G401 (cell line): Measurements from ENCODE around the gene STK16. TPM values are rescaled to one million over a fixed set of nuclear protein-coding genes. Genes with fewer than 3 reads are reported as not detected.
A peak's percentile ranks its signal among the peaks of the same experiment; 100 is the strongest.
"Not testable (repeated sequence)": the region's sequence is repeated elsewhere in the genome, so short reads cannot be mapped to it uniquely, and the experiment has no call there.

Experiments used
- DNase-seq: peaks from one replicate; pipeline ENCODE4 v3.0.0-alpha.2; 2015; ENCODE audit warnings: low spot score
- in situ Hi-C: cut with HindIII; loops from 2 replicates; pipeline ENCODE4 v1.10.0; 2016; ENCODE audit warnings: low sequenced_read_pairs, mixed read lengths
- total RNA-seq: library from RNA; depleted of rRNA; stranded (reverse); fragments of >200 nt; shearing (Covaris generic); gene quantifications from 2 replicates; pipeline ENCODE4 v1.2.3, GENCODE V29; 2014

Gene STK16
- total RNA-seq, 1 experiment from 2014 or later = 26.4 TPM

GRCh38 chr2:219230059-219230540 is 15.2 kb upstream of the STK16 start:
- DNase-seq = no peak
- in situ Hi-C loops = no loop called here

DNA sequence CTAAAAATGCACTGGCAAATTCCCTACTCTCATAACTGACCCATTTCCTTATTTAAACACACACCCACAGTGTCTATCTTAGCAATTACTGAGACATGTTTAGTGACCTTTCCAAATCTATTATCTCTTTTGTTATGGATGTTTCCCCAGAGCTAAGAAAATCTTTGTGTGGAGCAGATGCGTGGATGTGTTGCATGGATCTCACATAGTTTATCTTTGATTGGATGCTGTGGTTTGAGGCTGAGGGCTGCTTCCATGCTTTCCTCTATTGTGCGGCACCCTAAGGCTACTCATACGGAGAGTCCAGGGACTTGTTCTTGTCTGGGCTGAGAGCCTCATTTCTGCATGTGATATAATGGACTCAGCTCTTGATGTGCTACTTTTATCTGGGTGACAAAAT is 10.9 kb upstream of the STK16 start:
- in situ Hi-C loops = no loop called here
- no peak for DNase-seq

DNA sequence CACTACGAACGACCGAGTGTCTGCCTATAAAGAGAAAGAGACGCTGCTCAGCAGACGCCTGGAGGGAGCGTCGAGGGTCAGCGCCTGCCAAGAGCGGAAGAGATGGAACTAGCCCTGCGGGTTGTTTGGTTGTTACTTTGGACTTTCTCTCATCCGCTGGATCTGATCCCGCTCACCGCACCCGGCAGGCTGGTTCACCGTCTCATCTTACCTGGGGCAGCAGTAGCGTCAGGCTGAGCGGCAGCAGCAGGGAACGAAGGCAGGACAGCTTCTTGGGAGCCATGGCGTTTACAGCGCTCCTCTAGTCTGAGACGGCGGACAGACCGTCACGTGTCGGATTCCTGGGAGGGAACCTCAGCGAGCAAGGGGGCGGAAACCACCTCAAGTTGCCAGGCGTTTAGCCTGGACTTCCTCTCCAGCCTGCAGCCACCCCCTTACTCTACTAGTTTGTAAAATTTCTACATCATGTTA is 2.0 kb upstream of the STK16 start:
- in situ Hi-C loops = no loop called here

DNA sequence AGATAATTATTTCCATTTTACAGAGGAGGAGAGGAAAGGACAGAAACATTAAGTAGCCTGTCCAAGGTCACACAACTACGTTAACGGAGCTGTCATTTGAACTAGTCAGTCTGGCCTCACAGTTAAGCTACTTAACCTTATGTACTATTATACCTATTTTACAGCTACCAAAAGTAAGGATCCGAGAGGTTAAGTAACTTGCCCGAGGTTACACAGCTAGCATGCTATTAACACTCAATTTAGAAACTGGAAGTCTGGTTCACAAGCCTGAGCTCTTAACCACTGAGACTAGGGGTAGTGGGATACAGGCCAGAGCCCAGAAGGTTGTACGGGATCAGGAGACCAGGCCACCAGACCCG is 511 bp upstream of the STK16 start:
- DNase-seq = no peak
- in situ Hi-C loops = no loop called here

More for the DNA sequence above, 2.0 kb upstream of the STK16 start:
- DNase-seq = no peak

GRCh38 chr2:219245899-219246230 is 586 bp downstream of the STK16 start:
- no peak for DNase-seq
- in situ Hi-C loops = no loop called here

DNA sequence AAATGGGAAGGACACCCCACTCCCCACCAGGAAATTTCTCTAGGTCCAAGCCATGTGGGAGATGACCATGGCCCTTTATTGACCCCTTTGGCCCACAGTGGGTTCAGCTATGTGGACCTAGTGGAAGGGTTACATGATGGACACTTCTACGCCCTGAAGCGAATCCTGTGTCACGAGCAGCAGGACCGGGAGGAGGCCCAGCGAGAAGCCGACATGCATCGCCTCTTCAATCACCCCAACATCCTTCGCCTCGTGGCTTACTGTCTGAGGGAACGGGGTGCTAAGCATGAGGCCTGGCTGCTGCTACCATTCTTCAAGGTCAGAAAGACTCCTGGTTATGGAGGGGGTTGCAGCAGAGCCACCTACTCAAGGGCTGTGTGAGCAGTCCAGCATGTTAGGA is 1.3 kb downstream of the STK16 start:
- DNase-seq = no peak
- in situ Hi-C loops = no loop called here

DNA sequence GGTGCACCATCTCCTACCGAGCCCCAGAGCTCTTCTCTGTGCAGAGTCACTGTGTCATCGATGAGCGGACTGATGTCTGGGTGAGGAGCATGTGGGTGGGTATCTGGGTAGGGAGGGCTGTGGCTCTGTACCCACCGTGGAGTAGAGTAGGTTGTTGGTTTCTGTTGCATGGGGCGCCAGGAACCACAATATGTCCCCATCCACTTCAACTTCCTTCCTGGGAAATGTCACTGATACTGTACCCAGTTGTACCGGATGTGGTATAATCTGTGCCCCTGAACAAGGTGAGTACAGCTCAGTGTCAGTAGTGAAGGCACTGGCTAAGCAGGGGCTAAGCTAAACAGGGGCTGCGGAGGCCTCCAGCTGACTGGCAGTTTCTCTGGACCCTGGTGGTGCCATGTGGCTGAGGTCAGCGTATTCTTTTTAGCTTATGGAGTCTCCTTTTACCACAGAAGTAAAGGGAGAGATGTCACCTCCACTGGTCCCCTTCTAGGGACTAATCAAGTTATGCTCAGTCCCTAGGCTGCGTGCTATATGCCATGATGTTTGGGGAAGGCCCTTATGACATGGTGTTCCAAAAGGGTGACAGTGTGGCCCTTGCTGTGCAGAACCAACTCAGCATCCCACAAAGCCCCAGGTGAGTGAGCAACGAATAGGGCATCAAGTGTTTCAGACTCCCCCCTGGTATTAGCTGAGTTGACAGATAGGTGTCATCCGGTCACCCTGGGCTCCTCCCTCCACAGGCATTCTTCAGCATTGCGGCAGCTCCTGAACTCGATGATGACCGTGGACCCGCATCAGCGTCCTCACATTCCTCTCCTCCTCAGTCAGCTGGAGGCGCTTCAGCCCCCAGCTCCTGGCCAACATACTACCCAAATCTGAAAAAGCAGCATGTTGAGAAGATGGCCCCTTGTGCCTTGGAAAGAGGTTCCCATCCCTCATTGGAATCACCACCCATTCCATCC is 2.7 kb downstream of the STK16 start:
- in situ Hi-C loops = no loop called here
- no peak for DNase-seq

GRCh38 chr2:219248845-219249202 is 3.5 kb downstream of the STK16 start:
- DNase-seq = no peak
- in situ Hi-C loops = no loop called here

GRCh38 chr2:219249203-219249980 is 4.1 kb downstream of the STK16 start:
- DNase-seq = peak; percentile 33
- in situ Hi-C loops = no loop called here

DNA sequence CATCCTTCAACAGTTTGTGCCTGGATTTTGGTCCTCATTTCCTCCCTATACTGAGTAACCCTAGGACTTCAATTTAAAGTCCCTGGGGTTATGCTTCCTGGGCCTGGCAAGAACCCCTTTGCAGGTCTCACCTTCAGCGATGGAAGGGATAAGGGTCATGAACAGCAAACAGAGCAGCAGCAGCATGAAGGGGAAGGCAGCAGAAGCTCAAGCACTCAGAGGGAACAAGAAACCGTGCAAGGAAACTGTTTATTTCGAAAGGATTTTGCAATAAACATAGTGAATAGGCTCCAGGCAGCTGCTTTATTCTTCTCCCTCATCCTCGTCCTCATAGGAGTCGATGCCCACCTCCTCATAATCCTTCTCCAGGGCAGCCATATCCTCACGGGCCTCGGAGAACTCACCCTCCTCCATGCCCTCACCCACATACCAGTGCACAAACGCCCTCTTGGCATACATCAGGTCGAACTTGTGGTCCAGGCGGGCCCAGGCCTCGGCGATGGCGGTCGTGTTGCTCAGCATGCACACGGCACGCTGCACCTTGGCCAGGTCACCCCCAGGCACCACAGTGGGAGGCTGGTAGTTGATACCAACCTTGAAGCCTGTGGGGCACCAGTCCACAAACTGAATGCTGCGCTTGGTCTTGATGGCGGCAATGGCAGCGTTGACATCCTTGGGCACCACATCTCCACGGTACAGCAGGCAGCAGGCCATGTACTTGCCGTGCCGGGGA is 4.9 kb downstream of the STK16 start:
- DNase-seq = no peak
- in situ Hi-C loops = no loop called here

GRCh38 chr2:219251656-219252055 is 6.4 kb downstream of the STK16 start:
- in situ Hi-C loops = no loop called here
- no peak for DNase-seq

DNA sequence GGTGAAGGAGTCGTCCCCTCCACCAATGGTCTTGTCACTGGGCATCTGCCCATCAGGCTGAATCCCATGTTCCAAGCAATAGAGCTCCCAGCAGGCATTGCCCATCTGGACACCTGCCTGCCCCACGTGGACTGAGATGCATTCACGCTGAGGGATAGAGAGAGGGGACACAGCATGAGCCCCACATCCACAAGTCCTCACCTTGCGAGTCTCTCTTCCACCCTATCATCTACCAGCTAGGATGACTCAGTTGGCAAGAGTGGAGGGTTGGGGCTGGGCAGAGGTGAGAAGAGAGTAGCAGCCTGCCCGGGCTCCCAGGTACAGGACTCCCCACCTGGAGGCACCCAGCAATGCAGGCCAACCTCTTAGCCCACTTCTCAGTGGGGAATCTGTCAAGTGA is 6.8 kb downstream of the STK16 start:
- in situ Hi-C loops = no loop called here
- peak; percentile 57 for DNase-seq

DNA sequence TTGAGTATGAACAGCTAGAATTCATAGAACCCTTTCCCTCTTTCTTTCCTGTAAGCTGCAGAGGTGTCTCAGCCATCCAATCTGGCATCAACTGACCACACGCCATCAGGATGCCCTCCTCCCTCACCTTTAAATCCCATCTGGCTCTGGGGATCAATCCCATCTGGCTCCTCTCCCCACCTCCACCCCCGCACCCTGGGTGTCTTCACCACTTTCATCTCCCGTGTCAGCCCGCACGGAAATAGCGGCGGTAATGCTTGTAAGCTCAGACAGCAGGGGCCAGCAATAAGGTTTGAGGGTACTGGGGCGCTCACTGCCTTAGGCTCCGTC is 7.3 kb downstream of the STK16 start:
- DNase-seq = peak; percentile 59
- in situ Hi-C loops = no loop called here

DNA sequence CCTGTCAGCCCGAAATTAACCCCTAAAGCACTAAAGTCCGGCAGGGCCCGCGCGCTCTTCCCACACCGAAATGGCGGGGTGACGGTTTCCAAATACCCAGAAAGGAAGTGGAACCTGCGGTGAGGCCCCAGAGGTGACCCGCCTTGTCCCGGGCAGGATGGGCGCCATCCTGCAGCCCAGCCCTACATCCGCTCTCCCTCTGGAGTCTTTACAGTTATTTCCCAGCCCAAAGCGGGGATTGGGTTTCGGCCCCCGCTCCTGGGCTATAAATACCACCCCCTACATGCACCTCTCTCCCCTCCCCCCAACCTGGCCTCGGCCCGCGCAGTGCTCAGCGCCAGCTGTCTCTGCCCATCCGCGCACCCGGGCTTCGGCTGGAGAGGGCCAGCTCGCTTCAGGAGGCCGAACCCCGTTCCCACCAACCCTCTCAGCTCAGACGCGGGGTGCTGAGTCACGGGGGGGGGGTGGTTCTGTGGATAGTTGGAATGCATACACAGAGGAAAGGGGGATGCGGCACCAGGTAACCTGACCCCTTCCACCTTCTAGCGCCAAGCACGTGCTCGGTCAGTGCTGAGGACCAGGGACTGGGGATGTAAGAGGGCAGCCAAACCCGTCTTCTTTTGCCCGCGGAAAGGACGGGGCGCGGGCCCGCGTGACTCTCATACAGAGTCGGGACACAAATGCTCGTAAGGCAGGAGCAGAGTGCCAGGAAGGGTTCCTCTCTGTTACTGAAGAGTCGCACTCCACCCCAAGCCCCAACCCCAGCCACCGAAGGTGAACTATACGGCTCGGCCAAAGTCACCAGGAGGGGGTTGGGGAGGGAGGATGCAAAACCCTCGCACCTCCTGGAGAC is 7.8 kb downstream of the STK16 start, which contains the start of gene TUBA4B:
TUBA4B (plus strand) TSS at position 344 of the 853 bp plus-strand sequence; CDS start at position 509, 165 bp downstream.
- DNase-seq = peak; percentile 61
- in situ Hi-C loops = no loop called here

GRCh38 chr2:219253753-219254589 is 8.7 kb downstream of the STK16 start, which contains the start of gene TUBA4A:
Gene TUBA4A, minus strand, starts transcription at chr2:219253918. Its CDS starts 60 bp downstream, at chr2:219253858.
- in situ Hi-C loops = no loop called here
- peak; percentile 91 for DNase-seq

- in situ Hi-C loops = no loop called here
- peak; percentile 24 for DNase-seq
Measured at GRCh38 chr2:219254590-219255201, 9.4 kb downstream of the STK16 start.

- DNase-seq, in situ Hi-C loops: not testable (repeated sequence)
Measured at GRCh38 chr2:219258942-219259341, 13.7 kb downstream of the STK16 start.
